ENCODE results near the gene SEC24C.

SEC24C gene

GRCh38 chr10:73796766-73797165 is 52.6 kb downstream of the SEC24C start:
- DNase-seq = no peak

- no peak for DNase-seq
Measured at GRCh38 chr10:73797324-73798025, 53.3 kb downstream of the SEC24C start.

GRCh38 chr10:73798087-73798486 is 53.9 kb downstream of the SEC24C start:
- DNase-seq = no peak

- no peak for DNase-seq
Measured at GRCh38 chr10:73798927-73799560, 54.9 kb downstream of the SEC24C start.

- no peak for DNase-seq
Measured at GRCh38 chr10:73799899-73800559, 55.9 kb downstream of the SEC24C start.

GRCh38 chr10:73800560-73801252 is 56.5 kb downstream of the SEC24C start:
- DNase-seq = no peak

- DNase-seq = no peak
Measured at GRCh38 chr10:73801253-73801590, 57.0 kb downstream of the SEC24C start.

GRCh38 chr10:73802276-73802991 is 58.3 kb downstream of the SEC24C start:
- DNase-seq = no peak

GRCh38 chr10:73803680-73804286 is 59.6 kb downstream of the SEC24C start:
- DNase-seq = no peak

- no peak for DNase-seq
Measured at GRCh38 chr10:73806176-73806950, 62.2 kb downstream of the SEC24C start.

- no peak for DNase-seq
Measured at GRCh38 chr10:73807471-73807870, 63.3 kb downstream of the SEC24C start.

- no peak for DNase-seq
Measured at GRCh38 chr10:73808021-73808815, 64.0 kb downstream of the SEC24C start.

GRCh38 chr10:73809061-73809818 is 65.1 kb downstream of the SEC24C start:
- DNase-seq = no peak

- no peak for DNase-seq
Measured at GRCh38 chr10:73810358-73810734, 66.2 kb downstream of the SEC24C start.

- no peak for DNase-seq
Measured at GRCh38 chr10:73810735-73811465, 66.7 kb downstream of the SEC24C start.

GRCh38 chr10:73812657-73813056 is 68.5 kb downstream of the SEC24C start:
- DNase-seq = no peak

- DNase-seq = no peak
Measured at GRCh38 chr10:73813333-73813732, 69.2 kb downstream of the SEC24C start.

- DNase-seq = no peak
Measured at GRCh38 chr10:73814276-73814895, 70.2 kb downstream of the SEC24C start.

Data from fibroblast of skin of right quadriceps (primary cell).